RWPE2 (cell line): ENCODE data around the gene TRIM72.

Source experiments
- ATAC-seq: fragments of 200-7000 bp; cut with Tn5 transposase; 3 replicates; pipeline ENCODE4 v1.9.1; 2021; ENCODE audit warnings: low read depth
- DNase-seq: peaks from one replicate; pipeline ENCODE4 v3.0.0-alpha.2; 2020; ENCODE audit warnings: low spot score
- H3K27ac ChIP-seq: fragments of 450-650 bp; 2 replicates; pipeline ENCODE4 v1.5.1; 2017; ENCODE audit warnings: mild to moderate bottlenecking; ENCODE audit not compliant: poor library complexity, severe bottlenecking
- H3K27me3 ChIP-seq: fragments of 250-450 bp; sonication (Bioruptor Pico); 2 replicates; pipeline ENCODE4 v1.5.1; 2021; ENCODE audit warnings: mild to moderate bottlenecking, moderate library complexity; ENCODE audit not compliant: insufficient read depth, poor library complexity, severe bottlenecking
- H3K36me3 ChIP-seq: fragments of 250-450 bp; sonication (Bioruptor Pico); 2 replicates; pipeline ENCODE4 v1.5.1; 2020; ENCODE audit warnings: low read depth, mild to moderate bottlenecking, moderate library complexity
- H3K4me1 ChIP-seq: fragments of 250-450 bp; sonication (Bioruptor Pico); 2 replicates; pipeline ENCODE4 v1.5.1; 2021; ENCODE audit warnings: mild to moderate bottlenecking, moderate library complexity; ENCODE audit not compliant: insufficient read depth, poor library complexity, severe bottlenecking
- H3K4me3 ChIP-seq: fragments of 250-450 bp; sonication (Bioruptor Pico); 2 replicates; pipeline ENCODE4 v1.5.1; 2021; ENCODE audit warnings: mild to moderate bottlenecking, moderate library complexity; ENCODE audit not compliant: severe bottlenecking
- H3K9me3 ChIP-seq: fragments of 250-450 bp; sonication (Bioruptor Pico); 2 replicates; pipeline ENCODE4 v1.5.1; 2021; ENCODE audit warnings: mild to moderate bottlenecking, moderate library complexity; ENCODE audit not compliant: severe bottlenecking
- CTCF ChIP-seq: fragments of 450-650 bp; IDR thresholded peaks from one replicate; pipeline ENCODE4 v1.5.1; 2017; ENCODE audit warnings: mild to moderate bottlenecking, moderate library complexity; ENCODE audit not compliant: poor library complexity, severe bottlenecking

Gene TRIM72

GRCh38 chr16:31214708-31215286 is 878 bp downstream of the TRIM72 start:
- H3K9me3 ChIP-seq: no peaks in the 10 kb centered on the region
- H3K27me3 ChIP-seq: peaks cover 30% of the 10 kb centered on the region
- no peak for TF ChIP-seq CTCF
- no peaks in the 10 kb centered on the region for H3K4me1 ChIP-seq
- no peak overlapping the region for H3K27ac ChIP-seq
- H3K36me3 ChIP-seq: no peaks in the 10 kb centered on the region
- ATAC-seq: 0 out of 3 replicates have a peak, but pooled peaks have one; percentile 3
- H3K4me3 ChIP-seq: peak overlapping the region; percentile 28
- DNase-seq: no peak

- peaks cover 30% of the 10 kb centered on the region for H3K27me3 ChIP-seq
- no peak overlapping the region for H3K27ac ChIP-seq
- H3K4me1 ChIP-seq: no peaks in the 10 kb centered on the region
- TF ChIP-seq CTCF: no peak
- ATAC-seq (peak; percentile 93), DNase-seq (no peak)
- peak overlapping the region; percentile 28 for H3K4me3 ChIP-seq
- no peaks in the 10 kb centered on the region for H3K9me3 ChIP-seq
- H3K36me3 ChIP-seq: no peaks in the 10 kb centered on the region
Measured at GRCh38 chr16:31215287-31216162, 1.6 kb downstream of the TRIM72 start.

- H3K36me3 ChIP-seq: no peaks in the 10 kb centered on the region
- no peaks in the 10 kb centered on the region for H3K4me1 ChIP-seq
- no peak within 1 kb of the TSS for H3K4me3 ChIP-seq
- no peaks in the 10 kb centered on the region for H3K9me3 ChIP-seq
- DNase-seq (no peak), ATAC-seq (no peak)
- H3K27ac ChIP-seq: no peak within 1 kb of the TSS
- peaks cover 30% of the 10 kb centered on the region for H3K27me3 ChIP-seq
- no peak for TF ChIP-seq CTCF
Measured at GRCh38 chr16:31216422-31217135, 2.7 kb downstream of the TRIM72 start, which contains the start of gene PYDC1. PYDC1 (minus strand) TSS chr16:31217135; CDS start chr16:31217028, 107 bp downstream.

- Histone ChIP-seq H3K4me3 (no peak overlapping the region), H3K27me3 (peaks cover 30% of the 10 kb centered on the region), H3K27ac (no peak overlapping the region), H3K36me3 (no peaks in the 10 kb centered on the region), H3K4me1 (no peaks in the 10 kb centered on the region), H3K9me3 (no peaks in the 10 kb centered on the region)
- no peak for ATAC-seq
- TF ChIP-seq CTCF: no peak
- no peak for DNase-seq
Measured at GRCh38 chr16:31217136-31217530, 3.2 kb downstream of the TRIM72 start.
